K562 (cell line): ENCODE results near the gene B4GALNT3. TPM values are rescaled to one million over a fixed set of nuclear protein-coding genes. Genes with fewer than 3 reads are reported as not detected.

ENCODE experiments used
- BHLHE40 ChIP-seq: IDR thresholded peaks from 2 replicates; pipeline ENCODE4 v1.6.1; 2011; ENCODE audit warnings: low read length, improper control_type of control experiment
- BRD4 ChIP-seq: fragments of 200-600 bp; sonication (generic); IDR thresholded peaks from 2 replicates; pipeline ENCODE4 v1.6.1; 2017; ENCODE audit warnings: inconsistent platforms
- CCNT2 ChIP-seq: IDR thresholded peaks from 2 replicates; pipeline ENCODE4 v1.6.1; 2011; ENCODE audit warnings: borderline replicate concordance, low read depth, mild to moderate bottlenecking, moderate library complexity, mixed read lengths, low read length; ENCODE audit not compliant: insufficient read length; ENCODE audit errors: extremely low read depth
- ETV5 ChIP-seq: sonication (generic); formaldehyde crosslinking; IDR thresholded peaks from 2 replicates; pipeline ENCODE4 v1.4.0; 2020; ENCODE audit warnings: low read depth, mild to moderate bottlenecking, missing genetic modification reagents
- FOXJ2 ChIP-seq: fragments of 200-800 bp; sonication (Bioruptor generic); IDR thresholded peaks from 2 replicates; pipeline ENCODE4 v1.6.1; 2016; ENCODE audit warnings: missing genetic modification characterization, missing compliant biosample characterization
- HDGF ChIP-seq: fragments of 450-650 bp; IDR thresholded peaks from 2 replicates; pipeline ENCODE4 v1.6.1; 2016
- NFRKB ChIP-seq: fragments of 450-650 bp; IDR thresholded peaks from 2 replicates; pipeline ENCODE4 v1.6.1; 2016; ENCODE audit warnings: low read depth
- RB1 ChIP-seq: fragments of 450-650 bp; IDR thresholded peaks from 2 replicates; pipeline ENCODE4 v1.6.1; 2017; ENCODE audit warnings: low read depth, mild to moderate bottlenecking
- SIRT6 ChIP-seq: IDR thresholded peaks from one replicate; pipeline ENCODE4 v1.6.1; 2012; ENCODE audit warnings: low read depth, mild to moderate bottlenecking, control low read depth, inconsistent platforms, low read length, moderate library complexity
- TAF1 ChIP-seq: IDR thresholded peaks from 2 replicates; pipeline ENCODE4 v1.6.1; 2011; ENCODE audit warnings: mild to moderate bottlenecking, low read length, moderate library complexity; ENCODE audit not compliant: insufficient read depth, control insufficient read depth, severe bottlenecking; ENCODE audit errors: extremely low read depth
- TRIM28 ChIP-seq: fragments of 450-650 bp; IDR thresholded peaks from 2 replicates; pipeline ENCODE4 v1.6.1; 2017
- YY1 ChIP-seq, 3 experiments: IDR thresholded peaks; 2 replicates each; pipeline ENCODE4 v1.6.1; 2011; ENCODE audit warnings: low read length in 2 of 3, mild to moderate bottlenecking in 2 of 3, moderate library complexity in 2 of 3, borderline replicate concordance in 1 of 3, control low read depth in 1 of 3, low read depth in 1 of 3; ENCODE audit not compliant: insufficient read depth in 3 of 3, insufficient replicate concordance in 2 of 3, control insufficient read depth in 1 of 3, insufficient read length in 1 of 3; ENCODE audit errors: extremely low read depth in 1 of 3
- ZEB2 ChIP-seq: fragments of 450-650 bp; IDR thresholded peaks from 2 replicates; pipeline ENCODE4 v1.6.1; 2016
- ZNF121 ChIP-seq: sonication (generic); formaldehyde crosslinking; conservative IDR thresholded peaks from 2 replicates; pipeline ENCODE4 v1.8.0; 2022; ENCODE audit warnings: missing genetic modification reagents
- ZNF318 ChIP-seq, 2 experiments: fragments of 450-650 bp; IDR thresholded peaks; 2 replicates each; pipeline ENCODE4 v1.6.1; 2016; ENCODE audit warnings: mild to moderate bottlenecking in 2 of 2, borderline replicate concordance in 1 of 2, low read depth in 1 of 2, moderate library complexity in 1 of 2
- ZNF830 ChIP-seq: fragments of 250-450 bp; sonication (Bioruptor Pico); IDR thresholded peaks from 2 replicates; pipeline ENCODE4 v1.5.0; 2021; ENCODE audit warnings: mild to moderate bottlenecking
- polyA plus RNA-seq, 8 experiments: library from polyadenylated mRNA; depleted of rRNA in 4 of 8; stranded (reverse) in 5 of 8; unstranded in 3 of 8; fragments of >200 nt; fragmentation: Nextera tagmentation in 2 of 8; fragmentation: Illumina TruSeq in 1 of 8; extraction: Ambion mirVana in 2 of 8; extraction: Trizol in 1 of 8; gene quantifications; 2 replicates each; pipeline versions ENCODE4 v1.2.1 to v1.2.3, GENCODE V29; 2011 to 2014; ENCODE audit warnings: inconsistent platforms in 1 of 8, missing spikeins in 1 of 8
- total RNA-seq, 7 experiments: library from RNA; depleted of rRNA in 6 of 7; stranded (reverse); fragments of >200 nt in 6 of 7; fragmentation: Illumina TruSeq in 2 of 7; extraction: Trizol in 2 of 7; gene quantifications; 2 replicates each; pipeline versions ENCODE4 v1.2.1 to v1.2.3, GENCODE V29; 2011 to 2021; ENCODE audit warnings: low replicate concordance in 1 of 7
- TF ChIP-seq, protein P1 (sequence below): fragments of 250-450 bp; sonication (Bioruptor Pico); IDR thresholded peaks from 2 replicates; pipeline ENCODE4 v1.4.0; 2020
- TF ChIP-seq, protein P2 (sequence below): fragments of 250-450 bp; sonication (Bioruptor Pico); IDR thresholded peaks from 2 replicates; pipeline ENCODE4 v1.9.0; 2021; ENCODE audit warnings: mild to moderate bottlenecking

Gene B4GALNT3
- total and polyA plus RNA-seq, 9 of the 15 experiments (the other 6 are each of a cell fraction or from before 2014, with no cell fraction given), result 0.04 to 0.36 (median 0.10) TPM; not detected in 6

DNA sequence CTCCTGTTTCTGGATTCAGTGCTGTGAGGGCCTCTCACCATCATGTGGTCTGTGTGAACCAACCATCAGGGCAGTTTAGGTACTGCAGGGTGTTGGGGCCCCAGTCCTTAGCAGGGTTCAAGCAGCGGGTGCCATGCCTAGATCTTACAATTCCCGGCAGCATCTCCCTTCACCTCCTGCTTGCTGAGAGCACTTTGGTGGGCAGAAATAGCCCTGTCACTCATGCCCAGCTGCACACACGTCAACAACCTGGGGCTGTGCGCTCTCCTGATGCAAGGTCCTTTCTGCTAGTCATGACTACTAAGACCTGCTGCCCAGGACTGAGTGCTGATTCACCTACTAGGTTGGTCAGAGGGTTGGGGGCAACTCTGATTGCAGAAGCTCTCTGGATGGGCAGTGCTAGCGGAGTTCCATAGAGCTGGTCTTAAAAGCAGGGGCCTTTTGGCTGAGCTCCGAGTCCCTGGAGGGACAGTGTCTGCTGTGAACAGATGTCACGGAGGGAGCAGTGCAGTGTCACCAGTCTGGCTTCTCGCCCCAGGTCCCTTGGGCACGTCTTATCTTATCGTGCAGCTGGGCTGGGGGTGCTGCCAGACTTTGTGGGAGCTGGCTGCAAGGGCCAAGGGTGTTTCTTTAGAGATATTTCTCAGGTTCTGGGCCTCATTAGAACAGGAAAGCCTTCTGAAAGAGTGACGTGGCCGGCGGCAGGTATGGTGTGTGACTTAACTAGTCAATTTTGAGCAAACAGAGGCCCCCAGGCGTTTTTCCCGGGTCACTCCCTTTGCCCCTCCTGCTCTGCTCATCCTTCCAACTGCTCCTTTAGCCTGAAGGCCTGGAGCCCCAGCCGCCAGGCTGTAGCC, 131.7 kb downstream of the B4GALNT3 start (continued):
- TF ChIP-seq YY1 (IDR thresholded peaks at IDR 0.05; ENCODE audit: borderline replicate concordance in 1 of 3, control insufficient read depth in 1 of 3, extremely low read depth in 1 of 3, insufficient read depth in 3 of 3, insufficient read length in 1 of 3, insufficient replicate concordance in 2 of 3, low read depth in 1 of 3, low read length in 2 of 3), result peak in 1 of 3 experiments; percentile 14
- TF ChIP-seq, protein P1, sequence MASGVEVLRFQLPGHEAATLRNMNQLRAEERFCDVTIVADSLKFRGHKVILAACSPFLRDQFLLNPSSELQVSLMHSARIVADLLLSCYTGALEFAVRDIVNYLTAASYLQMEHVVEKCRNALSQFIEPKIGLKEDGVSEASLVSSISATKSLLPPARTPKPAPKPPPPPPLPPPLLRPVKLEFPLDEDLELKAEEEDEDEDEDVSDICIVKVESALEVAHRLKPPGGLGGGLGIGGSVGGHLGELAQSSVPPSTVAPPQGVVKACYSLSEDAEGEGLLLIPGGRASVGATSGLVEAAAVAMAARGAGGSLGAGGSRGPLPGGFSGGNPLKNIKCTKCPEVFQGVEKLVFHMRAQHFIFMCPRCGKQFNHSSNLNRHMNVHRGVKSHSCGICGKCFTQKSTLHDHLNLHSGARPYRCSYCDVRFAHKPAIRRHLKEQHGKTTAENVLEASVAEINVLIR (CRISPR knock-in tag), result 0 out of 2 replicates have a peak, but pooled peaks have one; percentile 13
- peak; percentile 98 for TF ChIP-seq CCNT2
- no peak for TF ChIP-seq ZNF830 (CRISPR knock-in tag)
- TF ChIP-seq HDGF, result no peak
- TF ChIP-seq ZNF318 (IDR thresholded peaks at IDR 0.05; ENCODE audit: borderline replicate concordance in 1 of 2, low read depth in 1 of 2), result no peak
- peak; percentile 35 for TF ChIP-seq TAF1
- TF ChIP-seq TRIM28, result no peak; the same call in 1 of the 2 replicates
- peak; percentile 83; the same call in 1 of the 2 replicates for TF ChIP-seq ZEB2
- TF ChIP-seq, protein P2, sequence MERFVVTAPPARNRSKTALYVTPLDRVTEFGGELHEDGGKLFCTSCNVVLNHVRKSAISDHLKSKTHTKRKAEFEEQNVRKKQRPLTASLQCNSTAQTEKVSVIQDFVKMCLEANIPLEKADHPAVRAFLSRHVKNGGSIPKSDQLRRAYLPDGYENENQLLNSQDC (CRISPR knock-in tag), result no peak
- TF ChIP-seq BHLHE40, result peak; percentile 77
- TF ChIP-seq RB1, result no peak
- TF ChIP-seq NFRKB, result no peak
- peak; percentile 66; the same call in 1 of the 2 replicates for TF ChIP-seq ZNF121 (CRISPR knock-in tag)
- TF ChIP-seq SIRT6, result no peak
- peak; percentile 48 for TF ChIP-seq ETV5 (CRISPR knock-in tag)
- no peak for TF ChIP-seq FOXJ2 (tag)
- no peak for TF ChIP-seq BRD4
